Breast epithelium (tissue), 3 donors: ENCODE measurements around the gene SPANXN5.
"Not testable (repeated sequence)": the region's sequence is repeated elsewhere in the genome, so short reads cannot be mapped to it uniquely, and the experiment has no call there.

Experiments used
- CTCF ChIP-seq, 3 donors: fragments of 450-650 bp; IDR thresholded peaks; one replicate each; pipeline ENCODE4 v1.5.1; 2016 to 2017; ENCODE audit warnings: antibody characterized with exemption in 3 of 3, mild to moderate bottlenecking in 3 of 3, moderate library complexity in 3 of 3
- POLR2A ChIP-seq: fragments of 450-650 bp; IDR thresholded peaks from one replicate; pipeline ENCODE4 v1.6.1; 2016; ENCODE audit warnings: antibody characterized with exemption, mild to moderate bottlenecking, moderate library complexity

GRCh38 chrX:52804876-52805275 lies 7.6 kb upstream of the SPANXN5 start:
- TF ChIP-seq POLR2A; CTCF (IDR thresholded peaks at IDR 0.05): not testable (repeated sequence)
